ENCODE measurements around the gene EVX2.

The EVX2 gene

GRCh38 chr2:176096243-176096985 lies 12.7 kb upstream of the EVX2 start:
- no peak for DNase-seq

GRCh38 chr2:176095421-176095820 lies 11.7 kb upstream of the EVX2 start:
- DNase-seq, result no peak

GRCh38 chr2:176094349-176094748 lies 10.6 kb upstream of the EVX2 start:
- DNase-seq, result no peak

- no peak for DNase-seq
Observed at GRCh38 chr2:176093898-176094249, 10.1 kb upstream of the EVX2 start.

GRCh38 chr2:176093145-176093897 lies 9.6 kb upstream of the EVX2 start:
- no peak for DNase-seq

- DNase-seq, result no peak
Observed at GRCh38 chr2:176092270-176093144, 8.7 kb upstream of the EVX2 start, which contains the start of gene HOXD13. Gene HOXD13, plus strand, starts transcription at chr2:176092721. Its CDS starts 170 bp downstream, at chr2:176092891.

GRCh38 chr2:176091329-176092258 lies 7.8 kb upstream of the EVX2 start:
- DNase-seq, result no peak

- no peak for DNase-seq
Observed at GRCh38 chr2:176090862-176091261, 7.1 kb upstream of the EVX2 start.

- DNase-seq, result no peak
Observed at GRCh38 chr2:176089843-176090395, 6.2 kb upstream of the EVX2 start.

- no peak for DNase-seq
Observed at GRCh38 chr2:176088937-176089842, 5.4 kb upstream of the EVX2 start.

- DNase-seq, result peak in 8 of 14 donors; percentile 5 to 40 (median 12)
Observed at GRCh38 chr2:176088048-176088936, 4.5 kb upstream of the EVX2 start.

GRCh38 chr2:176087330-176088047 lies 3.7 kb upstream of the EVX2 start:
- no peak for DNase-seq

GRCh38 chr2:176085861-176086771 lies 2.4 kb upstream of the EVX2 start:
- DNase-seq, result peak in 7 of 14 donors; percentile 6 to 42 (median 7)

- no peak for DNase-seq
Observed at GRCh38 chr2:176085120-176085788, 1.5 kb upstream of the EVX2 start.

- no peak for DNase-seq
Observed at GRCh38 chr2:176084611-176085119, 903 bp upstream of the EVX2 start.
